Stimulated activated CD8-positive, alpha-beta memory T cell treated with anti-CD3 and anti-CD28 coated beads, Interleukin-12 subunit alpha, Interleukin-12 subunit beta, amount 100 ng/mL, for 1 hour (primary cell): ENCODE data around the gene TCF7.

Experiments used
- DNase-seq: peaks from one replicate; pipeline ENCODE4 v3.0.0-alpha.2; 2020; ENCODE audit warnings: low read depth

The TCF7 gene

DNA sequence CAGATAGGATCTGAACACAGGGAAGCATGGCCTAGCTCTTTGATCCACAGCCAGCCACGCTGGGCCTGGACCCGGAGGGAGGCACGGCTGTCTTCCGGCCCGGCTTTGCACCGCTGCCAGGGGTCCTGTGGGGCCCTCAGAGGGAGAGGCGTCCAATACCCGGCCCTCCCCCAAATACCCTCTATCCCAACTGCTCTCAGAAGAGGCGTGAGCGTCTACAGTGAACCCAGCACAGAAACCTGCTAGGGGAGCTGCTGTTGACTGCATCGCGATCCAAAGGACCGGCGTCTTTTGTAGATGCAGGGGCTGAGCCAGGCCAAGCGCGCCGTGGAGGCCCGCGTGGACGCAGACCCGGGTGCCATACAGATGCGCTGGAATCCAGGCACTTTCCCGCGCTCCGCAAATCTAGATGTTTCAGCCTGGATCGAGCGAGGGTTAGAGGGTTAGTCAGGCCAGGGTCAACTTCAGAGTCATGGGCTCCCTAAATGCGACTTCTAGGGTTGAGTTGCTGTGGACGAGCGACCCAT is 1.1 kb upstream of the TCF7 start:
- no peak for DNase-seq

DNA sequence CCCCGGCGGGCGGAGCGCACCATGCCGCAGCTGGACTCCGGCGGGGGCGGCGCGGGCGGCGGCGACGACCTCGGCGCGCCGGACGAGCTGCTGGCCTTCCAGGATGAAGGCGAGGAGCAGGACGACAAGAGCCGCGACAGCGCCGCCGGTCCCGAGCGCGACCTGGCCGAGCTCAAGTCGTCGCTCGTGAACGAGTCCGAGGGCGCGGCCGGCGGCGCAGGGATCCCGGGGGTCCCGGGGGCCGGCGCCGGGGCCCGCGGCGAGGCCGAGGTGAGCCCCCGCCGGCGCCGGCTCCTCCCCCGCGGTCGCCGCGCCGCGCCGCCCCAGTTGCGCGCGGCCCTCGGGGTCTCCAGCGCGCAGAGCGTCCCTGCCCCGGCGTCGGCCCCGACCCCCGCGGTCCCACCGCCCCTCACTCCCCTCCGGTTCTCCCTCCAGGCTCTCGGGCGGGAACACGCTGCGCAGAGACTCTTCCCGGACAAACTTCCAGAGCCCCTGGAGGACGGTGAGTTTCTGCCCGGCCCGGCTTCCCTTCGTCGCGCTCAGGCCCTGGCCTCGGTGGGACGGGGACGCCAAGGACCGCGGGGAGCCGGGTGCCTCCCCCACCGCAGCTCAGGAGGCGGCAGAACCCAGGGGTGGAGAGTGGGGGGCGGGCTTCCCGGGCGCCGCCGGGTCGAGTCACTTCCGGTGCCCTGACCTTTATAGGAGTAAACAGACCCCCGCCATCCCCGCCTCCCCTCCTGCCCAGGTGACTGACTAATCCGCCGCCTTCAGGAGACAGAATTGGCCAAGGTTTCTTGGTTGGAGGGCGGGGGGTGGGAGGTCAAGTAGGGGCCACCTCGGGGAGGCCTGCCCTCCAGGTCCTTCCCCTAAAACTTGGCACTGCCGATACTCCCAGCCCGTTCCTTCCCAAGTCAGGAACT is 665 bp downstream of the TCF7 start:
- peak; percentile 72 for DNase-seq

DNA sequence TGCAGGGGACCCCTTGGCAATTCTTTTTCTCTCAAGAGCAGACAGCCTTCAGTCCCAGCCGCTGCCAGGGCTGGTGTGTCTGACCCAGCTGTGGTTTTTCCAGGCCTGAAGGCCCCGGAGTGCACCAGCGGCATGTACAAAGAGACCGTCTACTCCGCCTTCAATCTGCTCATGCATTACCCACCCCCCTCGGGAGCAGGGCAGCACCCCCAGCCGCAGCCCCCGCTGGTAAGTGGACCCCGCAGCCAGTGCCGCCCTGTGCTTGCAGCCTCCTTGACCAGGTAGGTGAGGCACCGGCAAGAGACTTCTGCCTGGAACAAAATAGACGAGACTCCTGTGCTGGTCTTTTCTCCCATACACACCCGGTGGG is 1.3 kb downstream of the TCF7 start:
- DNase-seq, result no peak

DNA sequence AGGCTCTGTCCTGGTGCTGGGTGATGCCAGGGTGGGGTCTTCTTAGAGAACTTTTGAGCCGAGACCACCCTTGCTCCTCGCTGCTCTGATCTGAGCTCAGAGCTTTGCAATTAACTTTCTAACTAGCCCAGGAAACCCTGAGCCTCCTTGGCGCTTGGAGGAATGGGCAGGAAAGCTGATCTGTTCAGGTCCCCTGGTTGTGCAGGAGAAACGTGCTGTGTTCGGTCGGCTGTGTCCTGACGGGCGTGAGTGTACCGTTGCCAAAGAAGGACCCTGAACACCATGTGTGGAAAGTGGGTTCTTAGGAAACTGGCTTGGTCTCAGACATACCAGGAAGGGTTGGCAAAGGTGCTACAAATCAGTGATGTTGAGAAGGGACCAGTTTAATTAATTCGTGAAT is 1.8 kb downstream of the TCF7 start:
- DNase-seq, result no peak

DNA sequence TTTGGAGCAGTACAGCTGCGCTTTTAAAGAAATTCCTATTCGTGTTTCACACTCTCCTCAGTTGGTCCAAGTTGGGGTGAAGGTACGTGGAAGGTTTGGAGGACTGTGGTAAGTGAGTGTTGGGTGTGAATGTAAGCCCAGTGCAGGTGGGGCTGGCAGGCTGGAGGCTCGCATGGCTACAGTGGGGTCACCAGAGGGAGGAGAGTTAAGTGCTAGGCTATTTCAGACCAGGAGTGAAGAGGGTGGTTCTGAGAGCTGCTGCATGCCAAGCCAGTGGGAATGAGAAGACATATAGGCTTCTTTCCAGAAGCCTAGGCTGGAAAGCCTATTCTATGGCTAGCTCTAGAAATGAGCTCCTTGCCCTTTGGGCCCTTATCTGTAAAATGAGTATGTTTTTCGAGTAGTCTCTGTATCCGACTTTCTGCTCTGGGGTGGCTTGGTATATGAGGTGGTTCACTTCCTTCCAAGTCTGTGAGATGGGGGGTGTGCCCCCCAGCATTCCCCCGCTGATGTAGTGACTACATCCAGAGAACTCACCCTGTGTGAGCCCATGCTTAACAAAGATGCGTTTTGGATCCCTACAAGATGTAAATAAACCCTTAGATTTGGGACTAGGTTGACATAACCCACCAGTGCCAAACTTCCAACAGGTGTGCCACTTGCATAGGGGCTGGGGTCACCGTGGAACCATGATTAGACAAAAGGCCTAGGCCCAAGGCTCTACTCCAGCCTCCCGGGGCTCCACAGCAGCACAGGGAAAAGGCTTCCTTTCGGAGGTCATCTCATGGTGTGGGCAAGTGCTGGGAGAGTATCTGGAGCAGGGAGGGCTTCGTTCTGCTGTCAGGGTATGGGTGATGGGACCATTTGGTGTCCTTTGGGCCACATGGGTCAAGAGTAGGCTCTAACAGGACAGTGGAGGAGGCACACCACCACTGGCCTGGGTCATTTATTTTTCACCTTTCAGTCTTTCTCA is 2.6 kb downstream of the TCF7 start:
- DNase-seq, result no peak

DNA sequence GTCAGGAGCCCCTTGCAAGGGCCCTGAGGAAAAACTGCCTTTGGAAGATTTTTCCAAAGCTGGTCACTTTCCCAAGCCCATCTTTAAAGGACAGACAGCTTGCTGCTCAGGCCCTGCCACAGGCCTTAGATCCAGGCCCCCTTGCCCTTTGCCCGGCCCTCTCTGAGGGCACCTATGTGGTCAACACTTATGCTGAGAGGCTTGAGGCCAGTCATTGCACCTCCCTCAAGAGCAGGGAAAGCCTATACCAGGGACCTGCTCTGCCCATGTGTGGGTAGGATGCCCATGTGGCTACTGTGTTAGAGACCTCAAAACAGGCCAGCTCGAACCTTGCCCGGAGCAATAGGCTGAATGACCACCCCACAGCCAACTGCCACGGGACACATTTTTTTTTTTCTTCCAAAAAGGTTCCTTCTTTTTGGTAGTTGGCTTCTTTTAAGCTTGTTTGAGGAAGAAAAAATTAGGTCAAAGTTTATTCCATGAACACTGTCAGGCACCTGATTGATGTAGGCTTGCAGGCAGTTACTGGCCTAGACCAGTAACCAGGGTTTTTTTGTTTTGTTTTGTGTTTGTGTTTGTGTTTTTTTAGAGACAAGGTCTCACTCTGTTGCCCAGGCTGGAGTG is 3.8 kb downstream of the TCF7 start:
- DNase-seq, result no peak

DNA sequence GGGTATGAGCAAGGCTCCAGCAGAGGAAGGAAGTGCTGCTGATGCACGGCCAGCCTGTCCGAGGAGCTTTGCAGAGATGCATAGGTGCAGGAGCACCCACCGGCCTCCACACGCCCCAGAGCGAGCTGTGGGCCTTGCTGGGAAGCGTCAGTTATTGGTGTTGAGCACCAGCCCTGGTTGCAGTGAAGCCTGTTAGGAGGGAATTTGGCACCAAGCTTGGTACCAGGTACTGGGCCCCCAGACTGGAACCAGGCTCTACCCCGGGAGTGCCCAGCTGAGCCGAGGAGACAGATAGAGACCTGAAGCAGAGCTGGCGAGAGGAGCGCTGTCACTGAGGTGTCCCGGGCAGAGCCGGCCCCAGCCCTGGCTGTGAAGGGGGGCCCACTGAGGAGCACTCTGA is 5.2 kb downstream of the TCF7 start:
- DNase-seq, result no peak

DNA sequence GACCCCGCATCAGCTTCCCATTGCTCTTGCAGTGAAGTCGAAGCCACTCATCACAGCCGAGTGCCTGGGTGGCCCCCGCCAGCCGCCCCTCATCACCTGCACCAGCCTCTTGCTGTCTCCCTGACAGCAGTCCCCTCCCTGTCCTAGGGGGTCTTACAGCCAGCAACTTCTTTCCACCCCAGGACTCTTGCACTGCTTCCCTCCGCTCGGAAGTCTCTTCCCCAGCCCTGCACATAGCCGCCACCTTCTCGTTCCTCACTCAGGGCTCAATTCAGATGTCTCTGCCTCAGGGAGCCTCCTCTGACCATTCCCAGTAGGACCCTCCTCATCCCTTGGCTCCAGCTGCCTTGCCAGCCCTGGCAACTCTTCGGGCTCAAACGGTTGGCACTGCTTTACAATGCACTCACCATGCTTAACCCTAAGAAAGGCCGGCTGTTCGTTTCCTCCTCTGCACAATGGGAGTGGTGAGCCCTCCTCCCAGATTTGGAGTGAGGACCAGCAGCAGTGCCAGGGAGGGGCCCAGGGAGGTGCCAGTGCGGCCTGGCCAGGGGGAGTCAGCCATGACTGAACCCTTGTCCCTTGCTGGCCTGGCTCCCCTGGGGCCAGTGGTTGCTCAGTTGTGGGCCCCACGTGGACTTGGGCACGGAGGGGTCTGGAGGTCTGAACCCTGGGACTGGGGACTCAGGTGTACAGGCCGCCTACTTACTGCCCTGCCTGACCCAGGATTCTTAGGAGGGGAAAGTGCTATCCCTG is 6.1 kb downstream of the TCF7 start:
- DNase-seq, result no peak

DNA sequence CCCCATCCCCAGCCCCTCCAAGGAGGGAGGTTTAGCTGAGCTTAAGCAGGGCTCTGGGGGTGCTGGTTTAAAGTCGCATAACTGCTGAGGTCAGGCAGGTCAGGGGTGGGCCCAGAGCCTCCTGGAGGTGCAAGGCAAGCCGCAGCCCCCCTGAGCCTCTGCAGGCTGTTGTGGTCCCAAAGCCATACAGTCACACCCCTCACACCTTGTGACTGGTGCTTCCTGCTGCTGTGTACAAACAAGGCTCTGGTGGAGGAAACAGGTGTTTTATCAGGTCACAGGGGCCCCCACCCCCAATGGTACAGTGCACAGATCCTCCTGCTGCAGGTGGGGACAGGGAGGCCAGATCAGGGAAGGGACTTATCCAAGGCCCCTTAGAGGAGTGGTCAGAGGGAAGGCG is 8.0 kb downstream of the TCF7 start:
- DNase-seq, result no peak

DNA sequence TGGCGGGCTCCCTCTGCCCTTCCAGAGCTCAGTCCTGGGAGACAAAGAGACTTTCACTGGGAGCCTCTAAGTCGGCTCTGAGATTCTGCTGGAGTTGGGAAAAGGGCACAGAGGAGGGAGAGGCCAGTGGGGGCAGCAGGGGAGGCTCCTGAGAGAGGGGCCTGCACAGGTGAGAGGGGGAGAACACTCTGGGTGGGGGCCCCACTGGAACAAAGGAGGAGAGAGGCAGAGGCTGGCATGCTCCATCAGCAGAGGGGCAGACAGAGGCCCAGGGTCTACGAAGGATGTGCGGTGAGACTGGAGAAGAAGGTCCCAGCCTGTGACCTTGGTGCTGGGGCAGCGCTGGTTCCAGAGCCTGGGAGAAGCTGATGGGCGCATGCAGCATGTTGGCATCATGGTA is 8.9 kb downstream of the TCF7 start:
- no peak for DNase-seq

DNA sequence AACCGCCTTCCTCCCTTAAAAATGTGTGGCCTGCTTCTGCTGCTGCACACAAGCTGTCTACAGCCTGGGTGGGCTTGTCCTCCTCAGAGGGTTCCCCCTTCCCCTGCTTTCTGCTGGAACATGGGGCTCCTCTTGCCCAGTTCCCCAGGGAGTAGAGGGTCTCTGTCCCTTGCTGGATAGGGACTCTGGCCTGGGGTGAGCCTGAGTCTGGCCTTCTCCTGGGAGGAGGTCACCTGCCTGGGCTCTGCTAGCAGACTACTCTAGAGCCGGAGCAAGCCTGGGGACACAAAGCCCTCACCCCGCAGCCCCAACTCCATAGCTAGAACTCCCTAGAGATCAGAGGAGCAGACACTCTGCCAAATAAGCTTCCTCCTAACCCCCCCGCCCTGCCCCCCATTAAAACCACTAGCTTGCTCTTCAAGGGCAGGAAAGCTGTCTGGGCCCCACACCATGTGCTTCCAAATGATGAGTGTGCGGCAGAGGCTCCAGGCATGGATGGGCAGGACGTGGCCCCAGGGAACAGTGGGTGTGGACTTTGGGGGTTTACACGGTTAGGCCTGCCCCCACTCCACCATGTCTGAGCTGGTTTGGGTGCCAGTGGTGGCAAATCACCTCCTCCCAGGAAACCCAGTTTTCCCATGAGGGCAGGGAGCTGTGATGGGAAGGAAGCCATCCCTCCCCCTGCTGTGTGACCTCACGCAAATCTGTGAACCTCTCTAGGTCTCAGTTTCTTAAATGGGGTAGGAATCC is 10.0 kb downstream of the TCF7 start:
- DNase-seq, result no peak

DNA sequence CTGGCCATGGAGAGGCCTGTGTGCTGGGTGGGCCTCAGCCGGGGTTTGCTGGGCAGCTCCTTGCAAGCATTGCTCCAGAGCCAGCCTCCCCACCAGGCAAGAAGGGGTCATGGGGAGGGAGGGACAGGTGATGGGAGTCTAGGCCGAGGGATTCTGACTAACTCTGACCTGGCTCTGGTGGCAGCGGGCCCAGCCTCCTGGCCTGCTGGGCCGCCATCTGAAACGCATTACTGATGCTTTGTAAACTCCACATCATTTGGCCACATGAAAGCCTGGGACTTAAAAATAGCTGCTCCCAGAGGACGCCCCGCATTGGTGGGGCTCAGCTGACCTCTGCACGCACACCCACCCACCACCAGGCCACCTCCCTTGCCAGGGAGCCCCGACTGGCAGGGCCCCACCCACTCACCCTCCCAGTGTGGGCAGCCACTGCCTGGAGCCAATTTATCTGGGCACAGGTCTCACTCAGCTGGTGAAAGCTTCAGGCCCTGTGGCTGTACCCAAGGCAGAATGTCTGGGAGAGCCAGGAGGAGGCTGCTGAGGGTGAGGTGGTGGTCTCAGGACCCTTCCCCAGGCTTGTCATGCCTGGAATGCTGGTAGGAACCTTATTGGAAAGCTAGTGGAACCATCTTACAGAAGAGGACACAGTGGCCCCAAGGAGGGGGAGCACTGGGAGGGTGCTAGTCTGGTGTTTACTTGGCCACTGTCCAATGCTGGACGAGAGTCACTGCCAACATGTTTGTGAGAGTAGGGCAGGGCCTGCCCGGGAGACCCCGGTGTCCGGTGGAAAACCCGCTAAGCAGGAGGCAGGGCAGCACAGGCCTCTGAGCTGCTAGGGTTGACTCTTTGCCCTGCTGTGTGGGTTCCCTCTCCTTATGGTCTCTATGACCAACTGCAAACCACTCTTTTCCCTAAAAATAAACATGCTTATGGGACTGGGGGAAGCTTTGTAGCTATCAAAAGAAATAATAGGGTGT is 10.8 kb downstream of the TCF7 start:
- no peak for DNase-seq

DNA sequence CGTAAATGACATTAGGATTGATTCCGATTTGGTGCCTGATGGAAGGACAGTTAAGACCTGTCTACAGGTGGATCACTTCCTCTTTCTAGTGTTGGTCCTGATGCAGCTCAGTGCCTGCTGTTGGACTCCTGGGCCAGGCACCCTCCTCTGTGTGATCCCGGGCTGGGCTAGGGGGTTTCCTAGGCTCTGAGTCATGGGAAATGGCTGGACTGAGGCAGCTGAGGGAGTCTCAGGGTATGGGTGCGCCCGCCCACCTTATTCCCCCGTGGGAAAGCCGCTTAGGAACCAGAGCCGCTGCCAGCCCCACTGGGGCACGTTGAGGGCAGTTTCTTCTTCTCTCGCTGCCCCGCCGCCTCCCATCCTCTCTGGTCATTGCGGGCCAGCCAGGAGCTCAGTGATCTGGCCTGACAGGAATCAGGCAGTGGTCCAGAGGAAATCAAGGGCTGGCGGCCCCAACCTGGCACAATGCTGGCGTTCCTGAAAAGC is 12.9 kb downstream of the TCF7 start:
- no peak for DNase-seq

DNA sequence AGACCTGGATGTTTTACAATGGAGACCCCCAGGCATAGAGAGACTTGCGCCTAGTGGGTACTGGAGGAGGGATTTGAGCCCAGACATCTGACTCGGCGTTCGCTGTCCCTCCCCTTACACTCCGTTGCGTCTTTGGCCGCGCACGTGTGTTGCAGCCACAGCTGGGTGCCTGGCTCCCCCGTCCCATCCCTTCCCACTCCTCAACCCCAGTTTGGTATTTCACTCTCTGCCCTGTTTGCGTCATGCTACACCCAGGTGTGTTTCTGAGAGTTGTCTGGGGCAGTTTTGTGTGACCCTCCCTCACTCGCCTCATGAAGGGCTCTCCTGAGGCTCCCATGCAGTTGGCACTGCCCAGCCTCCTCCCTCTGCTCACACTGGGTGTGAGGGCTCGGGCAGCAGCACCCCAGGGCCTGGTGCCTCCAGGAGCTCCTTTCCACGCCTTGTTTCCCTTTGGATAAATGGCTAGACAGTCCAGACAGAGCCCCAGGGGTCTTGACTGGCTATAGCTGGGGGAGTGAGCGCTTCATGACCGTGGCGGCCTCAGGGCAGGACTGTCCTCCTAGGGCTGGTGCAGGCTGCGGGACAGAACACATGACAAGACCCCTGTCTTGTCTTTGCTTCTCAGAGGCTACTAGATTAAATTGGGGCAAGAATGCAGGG is 13.6 kb downstream of the TCF7 start:
- DNase-seq, result no peak

DNA sequence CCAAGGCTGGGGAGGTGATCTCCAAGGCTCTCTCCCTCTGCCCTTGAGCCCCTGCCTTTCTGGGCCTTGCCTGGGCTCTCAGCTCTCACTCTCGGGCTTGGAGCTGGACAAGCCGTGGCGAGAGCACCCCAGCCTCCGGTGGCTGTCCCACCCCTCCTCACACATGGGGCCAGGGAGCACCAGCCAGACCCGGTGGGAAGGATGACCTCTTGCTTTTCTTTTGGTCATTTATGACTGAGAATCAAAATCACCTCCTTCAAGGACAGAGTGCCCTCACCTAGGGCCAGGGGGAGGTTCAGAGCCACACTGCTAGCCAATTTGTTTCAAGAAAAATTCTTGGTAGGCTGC is 14.1 kb downstream of the TCF7 start:
- DNase-seq, result no peak

DNA sequence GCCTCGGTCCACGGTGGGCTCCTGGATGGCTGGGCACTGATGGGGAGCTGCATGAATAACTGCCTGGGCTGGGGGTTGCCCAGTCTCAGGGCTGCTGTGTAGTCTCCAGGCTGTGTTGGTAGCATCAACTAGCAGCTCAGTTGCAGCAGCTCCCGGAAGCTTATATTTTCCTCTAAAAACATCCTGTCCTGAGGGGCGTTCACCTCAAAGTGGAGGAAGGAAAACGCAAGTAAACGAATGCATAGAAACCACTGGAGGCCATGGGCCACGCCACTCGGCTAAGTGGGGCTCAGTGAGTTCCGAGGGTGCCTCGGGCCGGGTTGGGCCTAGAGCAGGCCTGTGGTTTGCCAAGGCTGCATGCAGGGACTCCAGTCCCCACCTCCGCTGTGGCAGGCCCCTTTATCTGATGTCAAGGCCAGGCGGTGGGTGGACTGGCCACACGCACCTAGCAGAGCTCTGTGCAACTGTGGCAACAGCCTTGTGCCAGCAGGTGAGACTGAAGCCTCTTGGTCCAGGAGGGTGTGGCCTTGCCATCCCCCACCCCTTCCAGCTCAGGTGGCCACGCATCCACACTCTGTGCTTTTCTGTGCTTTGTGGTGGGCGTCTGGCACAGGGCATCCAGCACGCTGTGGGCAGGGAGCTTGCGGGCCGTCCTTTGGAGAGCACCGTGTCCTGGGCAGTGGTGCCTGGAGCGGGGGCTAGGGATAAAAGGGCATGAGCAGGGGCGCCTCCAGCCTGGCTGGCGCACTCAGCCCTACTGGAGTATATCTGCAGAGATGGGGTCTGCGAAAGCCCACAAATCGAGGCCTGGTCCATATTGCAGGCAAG is 15.1 kb downstream of the TCF7 start:
- no peak for DNase-seq

DNA sequence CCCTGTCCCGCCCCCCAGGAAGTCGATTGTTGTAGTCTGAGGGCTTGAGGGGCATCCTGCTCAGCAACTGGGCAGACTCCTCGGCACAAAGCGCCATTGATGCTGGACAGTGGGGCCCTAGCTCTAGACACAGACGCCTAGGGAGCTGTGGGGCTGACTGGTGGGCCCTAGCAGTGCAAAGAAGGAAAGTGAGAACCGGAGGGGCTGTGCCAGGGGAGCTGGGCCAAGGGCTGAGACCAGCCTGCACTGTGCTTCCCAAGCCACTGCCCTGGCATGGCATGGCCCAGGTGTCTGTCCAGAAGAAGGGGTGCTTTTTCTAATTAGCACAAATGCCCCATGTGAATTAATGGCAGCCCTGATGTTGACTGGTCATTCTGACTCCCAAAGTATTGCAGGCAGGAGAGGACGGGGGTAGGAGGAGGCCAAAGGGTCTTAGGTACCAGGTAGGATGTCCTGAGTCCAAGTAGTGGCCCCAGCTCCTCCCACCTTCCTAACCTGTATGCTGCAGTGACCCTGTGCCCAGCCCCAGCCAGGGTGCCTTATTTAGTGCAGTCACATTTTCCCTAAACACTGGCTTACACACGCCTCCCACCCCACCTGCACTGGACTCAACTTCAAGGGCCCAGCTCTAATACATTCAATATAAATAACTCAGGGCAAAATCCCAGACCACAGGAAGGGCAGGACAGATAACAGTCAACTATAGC is 15.9 kb downstream of the TCF7 start:
- no peak for DNase-seq
